GM10248 (cell line): ENCODE results near the gene IL18BP.

Experiments
- CTCF ChIA-PET: fragments of 300-600 bp; sonication (Branson Sonifier 250); formaldehyde crosslinking; extraction: SDS; loops from one replicate; lab custom pipeline; 2021; ENCODE audit warnings: antibody characterized with exemption; lab: Yijun Ruan, JAX
- POLR2A ChIA-PET: fragments of 350-650 bp; sonication (Branson Sonifier 250); formaldehyde crosslinking; extraction: SDS; loops from one replicate; lab custom pipeline; 2020; ENCODE audit warnings: antibody characterized with exemption; lab: Yijun Ruan, JAX
- DNase-seq: peaks from one replicate; pipeline ENCODE4 v3.0.0; 2012; ENCODE audit errors: extremely low spot score
- TF ChIP-seq, protein P1 (sequence below): IDR thresholded peaks from 2 replicates; pipeline ENCODE4 v1.5.1; 2012; ENCODE audit warnings: mild to moderate bottlenecking, low read depth; ENCODE audit errors: extremely low read depth, missing control alignments, control extremely low read depth

Gene IL18BP

DNA sequence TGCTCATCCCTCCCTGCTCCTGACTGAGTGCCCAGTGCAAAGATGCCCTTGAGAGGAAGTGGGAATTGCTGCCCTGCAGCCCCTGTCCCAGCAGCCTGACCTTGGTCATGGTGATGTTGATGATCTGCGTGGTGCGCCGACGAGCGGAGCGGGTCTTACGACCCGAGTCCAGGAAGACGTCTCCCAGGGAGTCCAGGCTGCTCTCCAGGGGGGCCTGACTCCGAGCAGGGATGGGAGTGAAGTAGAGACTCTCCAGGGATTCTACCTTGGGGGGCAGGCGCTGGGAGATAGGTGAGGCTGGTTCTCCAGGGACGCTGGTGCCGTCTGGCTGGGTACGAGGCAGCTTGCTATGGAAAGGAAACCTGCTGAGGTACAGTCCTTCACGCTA is 8.4 kb downstream of the IL18BP start:
- TF ChIP-seq, protein P1, sequence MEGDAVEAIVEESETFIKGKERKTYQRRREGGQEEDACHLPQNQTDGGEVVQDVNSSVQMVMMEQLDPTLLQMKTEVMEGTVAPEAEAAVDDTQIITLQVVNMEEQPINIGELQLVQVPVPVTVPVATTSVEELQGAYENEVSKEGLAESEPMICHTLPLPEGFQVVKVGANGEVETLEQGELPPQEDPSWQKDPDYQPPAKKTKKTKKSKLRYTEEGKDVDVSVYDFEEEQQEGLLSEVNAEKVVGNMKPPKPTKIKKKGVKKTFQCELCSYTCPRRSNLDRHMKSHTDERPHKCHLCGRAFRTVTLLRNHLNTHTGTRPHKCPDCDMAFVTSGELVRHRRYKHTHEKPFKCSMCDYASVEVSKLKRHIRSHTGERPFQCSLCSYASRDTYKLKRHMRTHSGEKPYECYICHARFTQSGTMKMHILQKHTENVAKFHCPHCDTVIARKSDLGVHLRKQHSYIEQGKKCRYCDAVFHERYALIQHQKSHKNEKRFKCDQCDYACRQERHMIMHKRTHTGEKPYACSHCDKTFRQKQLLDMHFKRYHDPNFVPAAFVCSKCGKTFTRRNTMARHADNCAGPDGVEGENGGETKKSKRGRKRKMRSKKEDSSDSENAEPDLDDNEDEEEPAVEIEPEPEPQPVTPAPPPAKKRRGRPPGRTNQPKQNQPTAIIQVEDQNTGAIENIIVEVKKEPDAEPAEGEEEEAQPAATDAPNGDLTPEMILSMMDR = no peak
- ChIA-PET POLR2A (no interaction called here), CTCF (interaction anchor here (1.2 to 6.8 kb wide), 5 partner anchors 9 to 427 kb away, joined by 3 to 31 read pairs (median 4); partner anchors contain the start of genes CLPB and IL18BP)
- DNase-seq = no peak

DNA sequence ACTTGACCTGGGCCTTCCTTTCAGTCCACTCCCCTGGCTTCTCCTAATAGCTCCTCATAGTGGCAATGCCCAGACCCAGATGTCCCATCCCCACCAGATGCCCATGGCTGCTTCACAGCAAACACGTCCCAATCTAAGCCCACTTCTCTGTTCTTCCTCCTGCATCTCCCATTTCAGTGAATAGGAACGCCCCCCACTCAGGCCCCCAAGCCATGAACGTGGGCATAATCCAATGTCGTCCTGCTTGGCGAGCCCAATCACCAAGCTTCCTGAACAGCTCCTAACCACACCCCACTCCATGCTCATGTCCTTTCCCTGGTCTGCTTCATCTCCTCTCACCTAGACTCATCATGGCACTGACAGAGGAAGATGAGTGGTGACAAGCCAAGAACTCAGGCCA is 8.9 kb downstream of the IL18BP start:
- TF ChIP-seq, protein P1 = no peak
- no peak for DNase-seq
- ChIA-PET CTCF (interaction anchor here (0.8 to 6.8 kb wide), 9 partner anchors 8 to 426 kb away, joined by 3 to 31 read pairs (median 4); partner anchors contain the start of genes CLPB and IL18BP), POLR2A (interaction anchor here (0.7 to 1.2 kb wide), 2 partner anchors 18 to 612 kb away, joined by 3 read pairs; no protein-coding TSS in a partner anchor)

DNA sequence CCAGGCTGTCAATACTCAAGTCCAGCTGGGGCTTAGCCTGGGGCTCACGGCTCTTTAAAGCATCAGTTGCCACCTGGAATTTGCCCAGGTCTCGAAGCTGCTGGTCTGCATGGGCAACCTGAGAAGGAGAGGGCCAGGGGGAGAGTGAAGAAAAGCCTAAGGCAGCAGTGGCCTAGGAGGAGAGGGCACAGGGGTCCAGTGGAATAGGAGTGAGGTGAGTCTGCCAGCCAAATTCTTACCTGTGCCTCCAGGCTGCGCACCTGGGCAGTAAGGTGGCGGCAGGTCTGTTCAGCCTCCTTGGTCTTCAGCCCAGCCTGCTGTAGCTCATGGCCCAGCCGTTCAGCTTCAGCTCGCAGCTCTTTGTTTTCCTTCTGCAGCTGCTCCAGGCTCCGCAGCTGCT is 10.0 kb downstream of the IL18BP start:
- POLR2A ChIA-PET = interaction anchor here (1.2 kb wide), 1 partner anchor 19 kb away, joined by 3 read pairs; no protein-coding TSS in a partner anchor
- CTCF ChIA-PET = interaction anchor here (1.0 to 4.1 kb wide), 6 partner anchors 11 to 135 kb away, joined by 3 to 24 read pairs (median 4); partner anchors contain the start of gene IL18BP
- no peak for DNase-seq
- TF ChIP-seq, protein P1 = no peak

DNA sequence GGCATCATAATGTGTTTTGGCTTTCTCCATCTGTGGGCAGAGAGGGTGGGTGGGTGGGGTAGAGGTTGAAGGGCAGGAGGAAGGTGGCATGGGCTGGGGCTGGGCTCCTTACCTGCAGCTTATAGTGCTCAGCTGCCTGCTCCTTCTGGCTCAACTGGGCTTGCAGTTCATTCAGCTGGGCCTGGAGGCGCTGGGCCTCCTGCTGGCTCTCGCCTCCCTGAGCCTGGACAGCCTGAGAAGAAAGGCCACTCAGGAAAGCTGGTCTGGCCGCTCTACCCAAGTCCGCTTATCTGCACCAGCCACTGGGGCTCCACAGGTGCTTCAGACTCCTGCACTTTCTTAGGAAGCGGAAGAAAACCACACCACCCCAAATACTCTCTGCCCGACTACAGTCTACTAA is 10.4 kb downstream of the IL18BP start:
- DNase-seq = no peak
- POLR2A ChIA-PET = no interaction called here
- CTCF ChIA-PET = interaction anchor here (1.3 to 4.1 kb wide), 2 partner anchors 13 to 16 kb away, joined by 3 to 24 read pairs; no protein-coding TSS in a partner anchor
- TF ChIP-seq, protein P1 = no peak

DNA sequence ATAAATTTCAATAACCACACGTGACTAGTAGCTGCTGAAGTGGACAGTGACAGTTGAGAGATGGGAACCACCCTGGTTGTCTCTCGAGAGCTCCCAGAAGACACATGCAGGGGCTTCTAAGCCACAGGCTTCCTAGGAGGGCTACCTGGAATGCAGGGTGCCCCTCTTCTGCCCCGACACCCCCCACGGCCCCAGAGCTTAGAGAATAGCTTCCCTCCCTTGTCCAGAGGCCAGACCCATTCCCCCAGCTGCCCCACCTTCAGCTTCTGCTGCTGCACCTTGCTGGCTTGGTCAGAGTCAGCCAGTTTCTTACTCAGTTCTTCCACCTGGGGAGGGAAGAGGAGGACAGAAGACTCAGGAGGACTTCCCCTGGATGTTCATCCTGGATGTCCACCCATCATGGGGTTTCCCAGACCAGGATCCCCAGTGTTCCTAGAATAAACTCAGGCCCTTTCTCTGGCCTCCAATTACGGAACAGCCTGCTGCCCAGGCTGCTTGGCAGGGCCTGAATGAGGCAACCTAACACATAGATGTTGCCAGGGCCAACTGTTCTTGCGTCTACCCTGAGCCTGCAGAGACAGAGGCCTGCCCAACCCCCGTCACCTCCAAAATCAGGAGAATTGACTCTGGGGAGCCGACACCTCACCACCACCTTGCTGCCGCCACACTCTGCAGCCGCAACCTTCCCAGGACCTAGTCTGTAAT is 12.0 kb downstream of the IL18BP start:
- ChIA-PET POLR2A (no interaction called here), CTCF (interaction anchor here (1.1 to 8.0 kb wide), 3 partner anchors 14 to 33 kb away, joined by 9 to 75 read pairs (median 24); no protein-coding TSS in a partner anchor)
- no peak for DNase-seq
- TF ChIP-seq, protein P1 = no peak

DNA sequence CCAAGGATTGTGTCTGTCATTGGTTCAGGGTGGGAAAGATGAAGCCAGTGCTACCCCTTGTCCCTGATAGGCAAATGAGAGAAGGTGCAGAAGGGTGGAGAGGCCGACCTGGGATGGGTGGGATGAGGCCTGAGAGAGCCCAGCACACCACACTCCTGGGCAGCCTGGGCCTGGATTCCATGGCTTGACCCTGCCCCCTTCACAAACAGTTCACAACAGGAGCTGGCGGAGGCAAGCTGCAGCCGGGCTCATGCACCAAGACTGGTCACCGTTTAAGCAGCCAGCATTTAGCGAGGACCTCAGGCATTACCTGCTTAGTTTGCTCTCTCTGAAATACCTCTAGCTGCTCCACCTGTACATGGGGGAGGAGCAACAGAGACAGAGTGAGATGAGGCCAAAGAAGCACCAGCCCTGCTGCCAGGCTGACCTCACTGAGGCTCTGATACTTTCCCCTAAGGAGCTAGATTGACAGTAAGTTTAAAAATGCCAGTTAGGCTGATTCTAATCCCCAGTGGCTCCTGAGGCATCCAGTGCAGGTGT is 13.5 kb downstream of the IL18BP start:
- ChIA-PET POLR2A (no interaction called here), CTCF (interaction anchor here (1.2 to 9.8 kb wide), 6 partner anchors 8 to 34 kb away, joined by 4 to 101 read pairs (median 18); partner anchors contain the start of gene IL18BP)

More for the DNA sequence above, 13.5 kb downstream of the IL18BP start:
- TF ChIP-seq, protein P1 = no peak
- no peak for DNase-seq
